HEK293T (cell line): ENCODE measurements around the gene SERTAD1.

ENCODE experiments used
- BHLHE40 ChIP-seq: fragments of 450-650 bp; IDR thresholded peaks from 2 replicates; pipeline ENCODE4 v1.6.1; 2016; ENCODE audit warnings: mild to moderate bottlenecking, moderate library complexity, borderline replicate concordance
- CTBP1 ChIP-seq: fragments of 450-650 bp; IDR thresholded peaks from 2 replicates; pipeline ENCODE4 v1.6.1; 2016; ENCODE audit warnings: borderline replicate concordance
- ELF4 ChIP-seq: fragments of 450-650 bp; IDR thresholded peaks from 2 replicates; pipeline ENCODE4 v1.6.1; 2017; ENCODE audit warnings: antibody characterized with exemption
- FOXA1 ChIP-seq: fragments of 450-650 bp; IDR thresholded peaks from 2 replicates; pipeline ENCODE4 v1.6.1; 2016; ENCODE audit warnings: mild to moderate bottlenecking
- FOXK2 ChIP-seq: fragments of 450-650 bp; IDR thresholded peaks from 2 replicates; pipeline ENCODE4 v1.6.1; 2016; ENCODE audit warnings: mild to moderate bottlenecking
- L3MBTL2 ChIP-seq: fragments of 450-650 bp; conservative IDR thresholded peaks from 2 replicates; pipeline ENCODE4 v1.6.1; 2016; ENCODE audit warnings: mild to moderate bottlenecking
- NFRKB ChIP-seq: fragments of 450-650 bp; IDR thresholded peaks from 2 replicates; pipeline ENCODE4 v1.6.1; 2016; ENCODE audit warnings: mild to moderate bottlenecking, moderate library complexity
- SP1 ChIP-seq: fragments of 450-650 bp; IDR thresholded peaks from 2 replicates; pipeline ENCODE4 v1.6.1; 2017
- SUZ12 ChIP-seq: fragments of 450-650 bp; IDR thresholded peaks from 2 replicates; pipeline ENCODE4 v1.6.1; 2016; ENCODE audit warnings: mild to moderate bottlenecking
- ZNF384 ChIP-seq: fragments of 450-650 bp; IDR thresholded peaks from 2 replicates; pipeline ENCODE4 v1.6.1; 2016

DNA sequence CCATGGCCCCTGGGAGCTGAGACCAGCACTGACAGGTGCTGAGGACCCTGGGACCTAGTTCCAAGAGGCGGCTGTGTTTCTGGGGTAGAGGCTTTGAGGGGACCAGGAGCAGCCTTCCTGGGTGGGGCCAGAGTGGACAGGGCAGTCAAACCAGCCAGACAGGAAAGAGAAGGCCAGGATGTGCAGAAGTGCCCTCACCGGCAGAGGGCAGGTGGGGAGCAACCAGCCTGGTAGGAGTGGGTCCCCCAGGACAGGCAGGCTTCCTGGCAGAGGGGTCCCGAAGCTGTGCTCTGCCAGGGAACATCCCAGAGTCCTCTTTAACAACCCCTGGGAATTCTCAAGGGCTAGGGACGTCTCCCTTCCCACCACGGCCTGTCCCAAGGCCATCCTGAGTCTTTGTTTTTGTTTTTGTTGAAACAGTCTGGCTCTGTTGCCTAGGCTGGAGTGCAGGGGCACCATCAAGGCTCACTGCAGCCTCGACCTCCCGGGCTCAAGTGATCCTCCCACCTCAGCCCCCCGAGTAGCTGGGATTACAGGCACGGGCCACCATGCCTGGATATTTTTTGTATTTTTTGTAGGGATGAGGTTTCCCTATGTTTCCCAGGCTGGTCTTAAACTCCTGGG lies 32.8 kb downstream of the SERTAD1 start:
- TF ChIP-seq SUZ12 (no peak), FOXK2 (no peak), BHLHE40 (no peak), NFRKB (no peak), CTBP1 (no peak), SP1 (no peak), ELF4 (no peak), L3MBTL2 (no peak), ZNF384 (no peak), FOXA1 (no peak)
